Mesenchymal stem cell (in vitro differentiated cells and primary cell): ENCODE measurements around the gene CAPN1.

Experiments used
- DNase-seq: peaks from one replicate; pipeline ENCODE4 v3.0.0-alpha.2; 2013
- H2AFZ ChIP-seq: one replicate; pipeline ENCODE4 v1.6.1; 2013; ENCODE audit warnings: low read depth, mild to moderate bottlenecking, control low read depth, inconsistent platforms, low read length, moderate library complexity
- H2AK5ac ChIP-seq: 2 replicates; pipeline ENCODE4 v1.6.1; 2013; ENCODE audit warnings: low read length, moderate library complexity, mild to moderate bottlenecking, inconsistent platforms; ENCODE audit not compliant: severe bottlenecking
- H2BK120ac ChIP-seq: one replicate; pipeline ENCODE4 v1.6.1; 2013; ENCODE audit warnings: low read depth, mild to moderate bottlenecking, inconsistent platforms, low read length, moderate library complexity
- H2BK12ac ChIP-seq, 2 experiments: one replicate each; pipeline ENCODE4 v1.6.1; 2013; ENCODE audit warnings: inconsistent platforms in 2 of 2, low read length in 2 of 2, mild to moderate bottlenecking in 2 of 2, moderate library complexity in 2 of 2, control low read depth in 1 of 2
- H2BK15ac ChIP-seq: one replicate; pipeline ENCODE4 v1.6.1; 2013; ENCODE audit warnings: mild to moderate bottlenecking, low read depth, inconsistent platforms; ENCODE audit not compliant: poor library complexity, severe bottlenecking
- H2BK5ac ChIP-seq: 2 replicates; pipeline ENCODE4 v1.6.1; 2013; ENCODE audit warnings: low read depth, mild to moderate bottlenecking, low read length, control low read depth, inconsistent platforms; ENCODE audit not compliant: poor library complexity, severe bottlenecking
- H3K14ac ChIP-seq, 2 experiments: one replicate each; pipeline ENCODE4 v1.6.1; 2013; ENCODE audit warnings: inconsistent platforms in 2 of 2, low read length in 2 of 2, control low read depth in 1 of 2, mild to moderate bottlenecking in 1 of 2, moderate library complexity in 1 of 2
- H3K18ac ChIP-seq, 2 experiments: one replicate each; pipeline ENCODE4 v1.6.1; 2013; ENCODE audit warnings: inconsistent platforms in 2 of 2, low read length in 2 of 2, control low read depth in 1 of 2, low read depth in 1 of 2, mild to moderate bottlenecking in 1 of 2
- H3K23ac ChIP-seq, 2 experiments: one replicate each; pipeline ENCODE4 v1.6.1; 2013; ENCODE audit warnings: inconsistent platforms in 2 of 2, low read length in 2 of 2, mild to moderate bottlenecking in 2 of 2, moderate library complexity in 2 of 2, control low read depth in 1 of 2
- H3K27ac ChIP-seq: 2 replicates; pipeline ENCODE4 v1.5.1; 2013; ENCODE audit warnings: mild to moderate bottlenecking, moderate library complexity, low read length, control low read depth, inconsistent platforms; ENCODE audit not compliant: poor library complexity, severe bottlenecking
- H3K27me3 ChIP-seq, 2 experiments: 2 replicates each; pipeline versions ENCODE4 v1.6.1 to v1.7.0; 2013; ENCODE audit warnings: low read length in 2 of 2, mild to moderate bottlenecking in 2 of 2, moderate library complexity in 2 of 2, control low read depth in 1 of 2, inconsistent platforms in 1 of 2; ENCODE audit not compliant: control insufficient read depth in 1 of 2, insufficient read depth in 1 of 2
- H3K36me3 ChIP-seq, 2 experiments: 2 replicates each; pipeline versions ENCODE4 v1.6.1 to v1.7.0; 2013; ENCODE audit warnings: low read length in 2 of 2, control low read depth in 1 of 2, inconsistent platforms in 1 of 2, low read depth in 1 of 2, mild to moderate bottlenecking in 1 of 2; ENCODE audit not compliant: insufficient read depth in 2 of 2, control insufficient read depth in 1 of 2
- H3K4ac ChIP-seq, 2 experiments: one replicate each; pipeline ENCODE4 v1.6.1; 2013; ENCODE audit warnings: inconsistent platforms in 2 of 2, low read length in 2 of 2, mild to moderate bottlenecking in 2 of 2, moderate library complexity in 2 of 2, control low read depth in 1 of 2, low read depth in 1 of 2
- H3K4me1 ChIP-seq: 2 replicates; pipeline ENCODE4 v1.6.1; 2013; ENCODE audit warnings: low read depth, low read length, control low read depth; ENCODE audit not compliant: control insufficient read depth, insufficient read depth
- H3K4me2 ChIP-seq: 2 replicates; pipeline ENCODE4 v1.6.1; 2013; ENCODE audit warnings: low read length, mild to moderate bottlenecking, inconsistent platforms; ENCODE audit not compliant: poor library complexity, severe bottlenecking
- H3K4me3 ChIP-seq, 2 experiments: 2 replicates each; pipeline versions ENCODE4 v1.5.1 to v1.7.0; 2013; ENCODE audit warnings: low read length in 2 of 2, mild to moderate bottlenecking in 2 of 2, control low read depth in 1 of 2, low read depth in 1 of 2; ENCODE audit not compliant: insufficient read depth in 1 of 2
- H3K79me1 ChIP-seq: replicated peaks from 2 replicates; pipeline ENCODE4 v1.6.1; 2013; ENCODE audit warnings: mild to moderate bottlenecking, control low read depth, low read length, inconsistent platforms; ENCODE audit not compliant: poor library complexity, severe bottlenecking
- H3K9ac ChIP-seq: 2 replicates; pipeline ENCODE4 v1.7.0; 2013; ENCODE audit warnings: mild to moderate bottlenecking, low read length, moderate library complexity
- H3K9me3 ChIP-seq: 2 replicates; pipeline ENCODE4 v1.7.0; 2013; ENCODE audit warnings: mild to moderate bottlenecking, low read length; ENCODE audit not compliant: control insufficient read depth
- H4K8ac ChIP-seq: one replicate; pipeline ENCODE4 v1.6.1; 2013; ENCODE audit warnings: inconsistent platforms, mild to moderate bottlenecking, low read length, moderate library complexity
- H4K91ac ChIP-seq: one replicate; pipeline ENCODE4 v1.6.1; 2013; ENCODE audit warnings: mild to moderate bottlenecking, low read length, inconsistent platforms
- WGBS: methylation state at CpG from one replicate; pipeline ENCODE4 v1.1.7; 2013; ENCODE audit warnings: mixed read lengths; 5-methylcytosine and 5-hydroxymethylcytosine counted together

Gene CAPN1

DNA sequence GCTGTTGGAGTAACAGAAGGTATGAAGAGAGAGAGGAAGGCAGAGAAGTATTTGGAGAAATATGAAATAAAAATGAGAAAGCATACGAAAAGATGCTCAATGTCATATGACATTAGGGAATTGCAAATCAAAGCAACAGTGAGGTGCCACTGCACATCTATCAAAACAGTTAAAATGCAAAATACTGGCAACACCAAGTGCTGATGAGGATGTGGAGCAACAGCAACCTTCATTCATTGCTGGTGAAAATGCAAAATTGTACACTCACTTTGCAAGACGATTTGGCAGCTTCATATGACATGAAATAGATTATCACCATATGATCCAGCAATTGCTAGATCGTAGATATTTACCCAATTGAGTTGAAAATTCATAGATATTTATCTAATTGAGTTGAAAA, 21.1 kb upstream of the CAPN1 start:
- H3K9me3 ChIP-seq: no peaks in the 10 kb centered on the region
- 75% methylated on average over 2 of the region's 3 CpGs for WGBS
- H3K14ac ChIP-seq: no peak overlapping the region
- H3K27me3 ChIP-seq: peaks cover 0 to 3% of the 10 kb centered on the region in 2 experiments
- H3K9ac ChIP-seq: no peak overlapping the region
- no peak overlapping the region for H2BK12ac ChIP-seq
- no peak overlapping the region for H3K27ac ChIP-seq
- DNase-seq: no peak
- H3K4me1 ChIP-seq: no peaks in the 10 kb centered on the region
- no peak overlapping the region for H2BK120ac ChIP-seq
- no peak overlapping the region for H3K4me3 ChIP-seq
- no peaks in the 10 kb centered on the region for H3K79me1 ChIP-seq
- no peak overlapping the region for H3K4ac ChIP-seq
- no peaks in the 10 kb centered on the region for H3K36me3 ChIP-seq
- no peak overlapping the region for H3K18ac ChIP-seq
- H3K4me2 ChIP-seq: no peak overlapping the region
- no peak overlapping the region for H2AFZ ChIP-seq
- no peak overlapping the region for H2AK5ac ChIP-seq
- no peak overlapping the region for H2BK5ac ChIP-seq
- no peak overlapping the region for H3K23ac ChIP-seq
- no peak overlapping the region for H2BK15ac ChIP-seq
- no peak overlapping the region for H4K91ac ChIP-seq
- no peak overlapping the region for H4K8ac ChIP-seq

DNA sequence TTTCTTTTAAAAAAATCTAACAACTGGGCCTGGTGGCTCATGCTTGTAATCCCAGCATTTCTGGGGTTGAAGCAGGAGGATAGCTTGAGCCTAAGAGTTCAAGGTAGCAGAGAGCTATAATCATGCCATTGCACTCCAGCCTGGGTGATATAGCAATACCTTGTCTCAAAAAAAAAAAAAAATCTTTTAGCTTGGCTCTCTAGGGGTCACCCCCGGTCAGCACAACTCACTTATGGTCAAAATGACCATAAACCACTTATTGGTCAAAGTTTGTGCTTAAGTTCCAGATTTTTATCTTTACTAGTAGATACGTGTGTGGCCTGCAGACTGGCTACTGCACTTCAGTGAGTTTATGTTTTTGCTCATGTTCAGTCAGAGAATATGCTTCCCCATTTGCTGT, 18.0 kb upstream of the CAPN1 start:
- H3K14ac ChIP-seq: no peak overlapping the region
- H2AK5ac ChIP-seq: no peak overlapping the region
- H3K79me1 ChIP-seq: no peaks in the 10 kb centered on the region
- H3K4me3 ChIP-seq: no peak overlapping the region
- no peak overlapping the region for H2AFZ ChIP-seq
- H3K9me3 ChIP-seq: no peaks in the 10 kb centered on the region
- no peak for DNase-seq
- no peak overlapping the region for H3K4ac ChIP-seq
- H3K27me3 ChIP-seq: peaks cover 0 to 3% of the 10 kb centered on the region in 2 experiments
- H2BK15ac ChIP-seq: no peak overlapping the region
- no peak overlapping the region for H3K9ac ChIP-seq
- no peak overlapping the region for H4K8ac ChIP-seq
- no peak overlapping the region for H2BK120ac ChIP-seq
- WGBS: 48% methylated on average over 1 of the region's 2 CpGs
- H2BK5ac ChIP-seq: no peak overlapping the region
- no peak overlapping the region for H3K27ac ChIP-seq
- no peak overlapping the region for H4K91ac ChIP-seq
- H3K36me3 ChIP-seq: no peaks in the 10 kb centered on the region
- H3K23ac ChIP-seq: no peak overlapping the region
- H3K18ac ChIP-seq: no peak overlapping the region
- H2BK12ac ChIP-seq: no peak overlapping the region
- H3K4me1 ChIP-seq: no peaks in the 10 kb centered on the region
- H3K4me2 ChIP-seq: no peak overlapping the region

DNA sequence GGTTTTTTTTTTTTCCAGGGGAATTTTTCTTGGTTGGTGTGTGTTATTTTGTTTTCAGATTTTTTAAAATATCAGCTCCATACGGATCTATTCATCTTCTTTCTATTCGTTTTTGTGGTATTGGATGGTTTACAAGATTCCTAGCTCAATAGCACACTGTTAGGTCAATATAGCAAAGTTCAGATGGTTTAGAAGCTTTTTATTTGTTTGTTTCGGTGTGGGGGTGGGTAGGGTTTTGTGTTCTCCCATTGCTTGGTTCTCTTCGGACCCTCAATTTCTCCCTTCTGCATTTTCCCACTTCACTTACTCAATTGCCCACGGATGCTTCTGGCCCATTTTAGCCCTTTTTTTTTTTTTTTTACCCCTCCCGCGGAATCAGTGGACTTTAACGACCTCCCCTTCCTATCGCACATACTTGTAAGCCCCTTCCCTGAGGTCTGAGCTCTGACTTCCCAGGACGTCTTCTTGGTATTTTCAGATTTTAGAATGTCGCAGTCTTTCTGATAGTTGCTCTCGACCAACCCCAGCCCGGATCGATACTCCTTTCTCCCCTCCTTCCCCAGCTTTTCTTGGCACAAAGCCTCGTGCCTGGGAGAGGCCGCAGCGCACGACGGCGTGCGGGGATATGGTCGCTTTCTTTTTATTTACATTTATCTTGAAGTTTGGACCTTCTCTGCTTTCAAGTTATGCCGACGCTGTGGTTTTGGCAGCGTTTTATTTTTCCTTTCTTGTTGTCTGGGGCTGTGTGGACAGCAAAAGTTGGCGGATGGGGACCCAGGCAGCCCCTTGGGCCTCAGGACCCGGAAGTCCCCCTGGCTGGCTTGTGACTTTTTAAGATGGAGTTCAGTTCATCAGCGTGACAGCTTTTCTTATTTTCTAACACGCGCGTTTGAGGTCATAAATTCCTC, 16.1 kb upstream of the CAPN1 start:
- Histone ChIP-seq H3K9me3 (no peaks in the 10 kb centered on the region), H2BK15ac (no peak overlapping the region), H2BK5ac (no peak overlapping the region), H3K4me1 (peaks cover 6% of the 10 kb centered on the region), H3K4me2 (no peak overlapping the region), H2AFZ (no peak overlapping the region), H3K23ac (no peak overlapping the region), H4K91ac (no peak overlapping the region), H3K4me3 (peak overlapping the region in 1 of 2 experiments; percentile 70), H3K79me1 (no peaks in the 10 kb centered on the region), H3K27ac (no peak overlapping the region), H2BK120ac (no peak overlapping the region), H3K9ac (peak overlapping the region; percentile 86), H3K27me3 (no peaks in the 10 kb centered on the region), H2AK5ac (no peak overlapping the region), H3K18ac (no peak overlapping the region), H3K4ac (no peak overlapping the region), H4K8ac (no peak overlapping the region), H3K14ac (no peak overlapping the region), H3K36me3 (no peaks in the 10 kb centered on the region), H2BK12ac (no peak overlapping the region)
- 81% methylated on average over 26 of the region's 31 CpGs for WGBS
- no peak for DNase-seq

DNA sequence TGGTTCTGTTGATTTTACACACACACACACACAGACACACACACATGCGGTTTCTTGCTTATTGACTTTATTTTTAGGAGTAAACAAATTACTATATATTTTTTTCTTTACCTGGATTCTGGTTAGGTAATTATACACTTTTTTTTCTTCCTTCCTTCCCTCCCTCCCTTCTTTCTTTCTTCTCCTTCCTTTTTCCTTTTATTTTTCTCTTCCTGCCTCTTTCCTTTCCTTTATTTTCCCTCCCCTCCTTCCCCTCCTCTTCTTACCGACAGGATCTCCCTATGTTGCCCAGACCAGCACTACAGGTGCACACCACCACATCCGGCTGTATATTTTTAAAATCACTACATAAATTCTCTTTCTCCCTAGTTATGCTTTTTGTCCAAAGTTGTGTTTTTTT, 14.8 kb upstream of the CAPN1 start:
- no peak overlapping the region for H3K4ac ChIP-seq
- H3K4me1 ChIP-seq: peaks cover 6% of the 10 kb centered on the region
- H2AK5ac ChIP-seq: no peak overlapping the region
- no peak overlapping the region for H3K4me2 ChIP-seq
- H3K27me3 ChIP-seq: no peaks in the 10 kb centered on the region
- H2BK5ac ChIP-seq: no peak overlapping the region
- DNase-seq: no peak
- no peak overlapping the region for H2AFZ ChIP-seq
- no peaks in the 10 kb centered on the region for H3K79me1 ChIP-seq
- no peak overlapping the region for H2BK120ac ChIP-seq
- H3K4me3 ChIP-seq: no peak overlapping the region
- no peak overlapping the region for H3K18ac ChIP-seq
- no peaks in the 10 kb centered on the region for H3K9me3 ChIP-seq
- 100% methylated on average over 1 of the region's 3 CpGs for WGBS
- no peak overlapping the region for H2BK15ac ChIP-seq
- H3K27ac ChIP-seq: no peak overlapping the region
- no peak overlapping the region for H2BK12ac ChIP-seq
- H3K23ac ChIP-seq: no peak overlapping the region
- H3K9ac ChIP-seq: no peak overlapping the region
- H4K8ac ChIP-seq: no peak overlapping the region
- no peak overlapping the region for H4K91ac ChIP-seq
- no peak overlapping the region for H3K14ac ChIP-seq
- no peaks in the 10 kb centered on the region for H3K36me3 ChIP-seq
